ENCODE data around the gene FAU. TPM values are rescaled to one million over a fixed set of nuclear protein-coding genes. Genes with fewer than 3 reads are reported as not detected.

The FAU gene
- total and polyA plus RNA-seq, 9 of the 15 experiments (the other 6 are each of a cell fraction or from before 2014, with no cell fraction given) = 433 to 1,827 (median 942) TPM

- TF ChIP-seq CTCF (IDR thresholded peaks at IDR 0.05 in 2 of 3, conservative IDR thresholded peaks at IDR 0.05 in 1 of 3; ENCODE audit: insufficient read depth in 2 of 3, low read depth in 1 of 3, low read length in 3 of 3) (peak; percentile 88 to 94 (median 90)), MTA3 (IDR thresholded peaks at IDR 0.05; ENCODE audit: borderline replicate concordance) (0 out of 2 replicates have a peak, but pooled peaks have one; percentile 12), ZMIZ1 (IDR thresholded peaks at IDR 0.05; ENCODE audit: low read depth in 2 of 2, low read length in 2 of 2) (0 out of 4 replicates have a peak, but pooled peaks of 1 of the 2 experiments have one; percentile 43), ZNF277 (CRISPR knock-in tag; IDR thresholded peaks at IDR 0.05; ENCODE audit: borderline replicate concordance) (no peak), MYNN (IDR thresholded peaks at IDR 0.05) (peak; percentile 17; the same call in 1 of the 2 replicates), MYNN (CRISPR knock-in tag; IDR thresholded peaks at IDR 0.05) (no peak), SMARCE1 (IDR thresholded peaks at IDR 0.05) (no peak), SETDB1 (IDR thresholded peaks at IDR 0.05; ENCODE audit: low read length) (no peak), POLR2H (tag; IDR thresholded peaks at IDR 0.05; ENCODE audit: low read depth) (no peak), CUX1 (CRISPR knock-in tag; IDR thresholded peaks at IDR 0.05) (no peak), JUN (IDR thresholded peaks at IDR 0.05; ENCODE audit: borderline replicate concordance, low read depth, low read length) (peak; percentile 49; the same call in 1 of the 2 replicates), JUN (CRISPR knock-in tag; IDR thresholded peaks at IDR 0.05; ENCODE audit: borderline replicate concordance) (no peak), ZNF140 (CRISPR knock-in tag; IDR thresholded peaks at IDR 0.05) (no peak), ETV1 (tag; conservative IDR thresholded peaks at IDR 0.05; ENCODE audit: low read depth) (no peak), SPI1 (IDR thresholded peaks at IDR 0.05; ENCODE audit: borderline replicate concordance, low read depth, low read length) (0 out of 2 replicates have a peak, but pooled peaks have one; percentile 16)
Measured at GRCh38 chr11:65110354-65110861, 11.5 kb downstream of the FAU start (continued).
